ENCODE data around the gene PPIL3. TPM values are rescaled to one million over a fixed set of nuclear protein-coding genes. Genes with fewer than 3 reads are reported as not detected.
A peak's percentile ranks its signal among the peaks of the same experiment; 100 is the strongest.
"Not testable (repeated sequence)": the region's sequence is repeated elsewhere in the genome, so short reads cannot be mapped to it uniquely, and the experiment has no call there.

The PPIL3 gene
- total and polyA plus RNA-seq, 2 donors, result 32.6 to 47.1 TPM

DNA sequence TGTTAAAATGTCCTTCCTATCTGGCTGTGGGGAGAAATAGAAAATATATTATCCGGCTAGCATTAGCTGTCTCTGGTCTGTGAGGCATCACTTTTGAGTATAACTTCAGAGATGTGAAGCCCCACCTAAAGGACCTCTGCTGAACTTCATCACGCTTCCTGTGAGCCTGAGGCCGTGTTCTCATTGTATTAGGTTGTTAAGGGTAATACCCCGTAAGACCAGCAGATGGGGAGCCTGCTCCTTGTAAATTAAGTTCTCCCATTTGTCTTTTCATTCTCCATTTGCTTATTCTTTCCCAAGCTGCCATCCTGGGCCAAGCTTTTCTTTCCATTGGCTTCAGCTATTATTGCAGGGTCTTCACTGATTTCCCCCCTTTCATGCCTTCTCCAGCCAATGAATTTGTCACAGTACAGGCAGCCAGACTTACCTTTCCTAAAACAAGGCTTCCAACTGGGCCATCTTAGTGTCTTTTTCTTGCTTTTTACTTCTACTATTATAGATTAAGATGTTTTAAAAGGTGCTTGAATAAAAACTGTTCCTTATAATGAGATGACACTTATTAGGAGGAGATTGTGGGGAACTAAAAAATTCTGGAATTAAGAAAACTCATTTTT lies 12.7 kb upstream of the PPIL3 start:
- H3K27me3 ChIP-seq (ENCODE audit: control insufficient read depth in 2 of 2, insufficient read depth in 1 of 2, low read length in 1 of 2), result no peaks in the 10 kb centered on the region
- peak; percentile 64 to 93 (median 81) for DNase-seq (ENCODE audit: low read depth in 6 of 9, low spot score in 9 of 9)
- no peak overlapping the region for H3K4me3 ChIP-seq (ENCODE audit: low read length in 2 of 2)
- WGBS, result 6% methylated on average over 4 of the region's 4 CpGs
- peak overlapping the region in 1 of 2 donors; percentile 48 for H3K27ac ChIP-seq (ENCODE audit: low read depth in 1 of 2, low read length in 1 of 2)
- no peaks in the 10 kb centered on the region for H3K9me3 ChIP-seq (ENCODE audit: control insufficient read depth in 2 of 2, insufficient read depth in 1 of 2, low read length in 1 of 2)
- H3K36me3 ChIP-seq (ENCODE audit: control insufficient read depth in 2 of 2, insufficient read depth in 2 of 2, low read length in 1 of 2), result peaks cover 17 to 78% of the 10 kb centered on the region in 2 donors
- no peaks in the 10 kb centered on the region for H3K4me1 ChIP-seq (ENCODE audit: control insufficient read depth in 2 of 2, insufficient read depth in 2 of 2, low read length in 2 of 2)

DNA sequence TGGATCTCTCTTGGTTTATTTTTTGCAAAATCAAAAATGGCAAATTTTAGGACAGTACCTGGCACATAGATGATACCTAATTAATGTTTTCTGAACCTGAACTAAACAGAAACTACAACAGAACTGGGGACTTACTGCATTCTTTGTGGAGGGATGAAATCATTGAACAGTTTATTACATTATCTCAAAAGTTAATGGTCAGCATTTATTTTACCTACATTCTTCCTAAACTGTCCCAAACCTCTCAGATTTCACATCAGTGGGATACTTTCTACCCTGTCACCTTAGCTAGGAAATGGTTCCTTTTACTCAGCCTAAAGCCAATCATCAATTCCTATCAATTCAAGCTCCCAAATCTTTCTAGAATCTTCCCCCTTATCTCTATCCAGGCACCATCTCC lies 10.6 kb upstream of the PPIL3 start:
- Histone ChIP-seq H3K36me3 (ENCODE audit: control insufficient read depth in 2 of 2, insufficient read depth in 2 of 2, low read length in 1 of 2) (peaks cover 23 to 80% of the 10 kb centered on the region in 2 donors), H3K4me1 (ENCODE audit: control insufficient read depth in 2 of 2, insufficient read depth in 2 of 2, low read length in 2 of 2) (no peaks in the 10 kb centered on the region), H3K27me3 (ENCODE audit: control insufficient read depth in 2 of 2, insufficient read depth in 1 of 2, low read length in 1 of 2) (no peaks in the 10 kb centered on the region), H3K9me3 (ENCODE audit: control insufficient read depth in 2 of 2, insufficient read depth in 1 of 2, low read length in 1 of 2) (no peaks in the 10 kb centered on the region), H3K4me3 (ENCODE audit: low read length in 2 of 2) (no peak overlapping the region), H3K27ac (ENCODE audit: low read depth in 1 of 2, low read length in 1 of 2) (no peak overlapping the region)
- no peak for DNase-seq (ENCODE audit: low read depth in 6 of 9, low spot score in 9 of 9)

DNA sequence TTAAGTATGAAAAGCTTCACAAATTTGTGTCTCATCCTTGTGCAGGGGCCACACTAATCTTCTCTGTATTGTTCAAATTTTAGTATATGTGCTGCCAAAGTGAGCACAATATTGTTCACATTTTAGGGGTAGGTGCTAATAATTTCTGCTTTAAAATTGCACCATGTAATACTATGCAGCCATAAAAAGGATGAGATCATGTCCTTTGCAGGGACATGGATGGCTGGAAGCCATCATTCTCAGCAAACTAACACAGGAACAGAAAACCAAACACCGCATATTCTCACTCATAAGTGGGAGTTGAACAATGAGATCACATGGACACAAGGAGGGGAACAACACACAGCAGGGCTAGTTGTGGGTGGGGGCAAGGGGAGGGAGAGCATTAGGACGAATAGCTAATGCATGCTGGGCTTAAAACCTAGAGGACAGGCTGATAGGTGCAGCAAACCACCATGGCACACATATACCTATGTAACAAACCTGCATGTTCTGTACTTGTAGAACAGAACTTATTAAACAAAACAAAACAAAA lies 7.1 kb downstream of the PPIL3 start:
- 94% methylated on average over 2 of the region's 2 CpGs for WGBS

DNA sequence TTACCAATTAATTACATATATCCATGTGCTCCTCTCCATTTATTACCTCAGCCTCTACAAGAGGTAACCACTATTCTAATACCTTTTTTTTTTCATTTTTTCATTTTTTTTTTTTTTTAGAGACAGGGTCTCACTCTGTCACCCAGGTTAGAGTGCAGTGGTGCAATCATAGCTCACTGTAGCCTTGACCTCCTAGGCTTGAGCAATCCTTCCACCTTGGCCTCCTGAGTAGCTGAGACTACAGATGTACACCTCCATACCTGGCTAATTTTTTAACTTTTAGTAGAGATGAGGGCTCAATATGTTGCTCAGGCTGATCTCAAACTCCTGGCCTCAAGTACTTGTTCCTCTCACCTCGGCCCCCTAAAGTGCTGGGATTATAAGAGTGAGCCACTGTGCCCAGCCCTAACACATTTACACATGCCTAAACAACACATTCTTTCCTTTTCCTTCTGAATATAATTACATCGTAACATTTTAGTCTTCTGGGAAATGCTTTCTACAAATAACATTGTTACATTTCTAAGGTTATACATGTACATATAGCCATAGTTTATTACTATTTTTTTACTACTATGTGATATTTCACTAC lies 10.5 kb downstream of the PPIL3 start:
- DNase-seq (ENCODE audit: low read depth in 6 of 9, low spot score in 9 of 9), result no peak
- no peak overlapping the region for H3K4me3 ChIP-seq (ENCODE audit: low read length in 2 of 2)
- WGBS, result 97% methylated on average over 2 of the region's 2 CpGs
- H3K4me1 ChIP-seq (ENCODE audit: control insufficient read depth in 2 of 2, insufficient read depth in 2 of 2, low read length in 2 of 2), result no peaks in the 10 kb centered on the region
- H3K27me3 ChIP-seq (ENCODE audit: control insufficient read depth in 2 of 2, insufficient read depth in 1 of 2, low read length in 1 of 2), result no peaks in the 10 kb centered on the region
- H3K36me3 ChIP-seq (ENCODE audit: control insufficient read depth in 2 of 2, insufficient read depth in 2 of 2, low read length in 1 of 2), result peaks cover 28 to 76% of the 10 kb centered on the region in 2 donors
- no peak overlapping the region for H3K27ac ChIP-seq (ENCODE audit: low read depth in 1 of 2, low read length in 1 of 2)
- no peaks in the 10 kb centered on the region for H3K9me3 ChIP-seq (ENCODE audit: control insufficient read depth in 2 of 2, insufficient read depth in 1 of 2, low read length in 1 of 2)

More for the DNA sequence above, 7.1 kb downstream of the PPIL3 start:
- not testable (repeated sequence) for H3K4me3 ChIP-seq (ENCODE audit: low read length in 2 of 2); H3K4me1 ChIP-seq (ENCODE audit: control insufficient read depth in 2 of 2, insufficient read depth in 2 of 2, low read length in 2 of 2); DNase-seq (ENCODE audit: low read depth in 6 of 9, low spot score in 9 of 9); H3K9me3 ChIP-seq (ENCODE audit: control insufficient read depth in 2 of 2, insufficient read depth in 1 of 2, low read length in 1 of 2); H3K27me3 ChIP-seq (ENCODE audit: control insufficient read depth in 2 of 2, insufficient read depth in 1 of 2, low read length in 1 of 2); H3K27ac ChIP-seq (ENCODE audit: low read depth in 1 of 2, low read length in 1 of 2)
- peaks cover 23 to 75% of the 10 kb centered on the region in 2 donors for H3K36me3 ChIP-seq (ENCODE audit: control insufficient read depth in 2 of 2, insufficient read depth in 2 of 2, low read length in 1 of 2)

DNA sequence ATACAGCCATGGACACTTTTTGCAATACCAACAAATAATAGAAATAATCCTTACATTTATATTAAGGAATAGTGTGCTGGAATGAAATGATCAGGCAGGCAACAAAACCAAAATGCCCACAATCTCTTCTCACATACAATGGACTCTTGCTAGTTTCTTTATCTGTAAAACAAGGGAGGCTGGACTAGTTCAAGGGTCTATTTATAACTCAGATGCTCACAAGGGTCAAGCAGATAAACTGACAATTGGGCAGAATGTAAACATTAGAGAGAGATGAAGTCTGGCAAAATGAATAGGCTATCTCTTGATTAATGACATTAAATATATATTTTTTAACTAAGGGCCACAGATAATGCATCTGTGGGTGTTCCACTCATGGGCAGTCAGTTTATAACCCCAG lies 11.4 kb downstream of the PPIL3 start:
- Histone ChIP-seq H3K36me3 (ENCODE audit: control insufficient read depth in 2 of 2, insufficient read depth in 2 of 2, low read length in 1 of 2) (peaks cover 22 to 67% of the 10 kb centered on the region in 2 donors), H3K9me3 (ENCODE audit: control insufficient read depth in 2 of 2, insufficient read depth in 1 of 2, low read length in 1 of 2) (no peaks in the 10 kb centered on the region), H3K4me3 (ENCODE audit: low read length in 2 of 2) (no peak overlapping the region), H3K4me1 (ENCODE audit: control insufficient read depth in 2 of 2, insufficient read depth in 2 of 2, low read length in 2 of 2) (no peaks in the 10 kb centered on the region), H3K27me3 (ENCODE audit: control insufficient read depth in 2 of 2, insufficient read depth in 1 of 2, low read length in 1 of 2) (no peaks in the 10 kb centered on the region), H3K27ac (ENCODE audit: low read depth in 1 of 2, low read length in 1 of 2) (no peak overlapping the region)
- DNase-seq (ENCODE audit: low read depth in 6 of 9, low spot score in 9 of 9), result no peak

DNA sequence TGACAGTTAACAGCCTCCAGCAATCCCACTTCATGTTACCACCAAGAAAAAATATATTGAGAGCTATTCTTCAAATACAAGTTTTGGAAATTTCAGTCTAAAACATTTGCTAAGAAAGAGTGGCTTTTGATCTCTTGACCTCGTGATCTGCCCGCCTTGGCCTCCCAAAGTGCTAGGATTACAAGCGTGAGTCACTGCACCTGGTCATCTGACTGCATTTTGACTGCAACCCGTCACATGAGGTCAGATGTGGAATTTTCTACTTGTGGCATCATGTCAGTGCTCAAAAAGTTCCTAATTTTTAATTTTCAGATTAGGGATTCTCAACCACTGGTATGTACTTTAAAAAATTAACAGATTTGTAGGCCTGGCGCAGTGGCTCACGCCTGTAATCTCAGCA lies 15.3 kb downstream of the PPIL3 start:
- DNase-seq (ENCODE audit: low read depth in 6 of 9, low spot score in 9 of 9), result no peak
- 98% methylated on average over 6 of the region's 6 CpGs for WGBS
- Histone ChIP-seq H3K27ac (ENCODE audit: low read depth in 1 of 2, low read length in 1 of 2) (no peak overlapping the region), H3K27me3 (ENCODE audit: control insufficient read depth in 2 of 2, insufficient read depth in 1 of 2, low read length in 1 of 2) (no peaks in the 10 kb centered on the region), H3K4me1 (ENCODE audit: control insufficient read depth in 2 of 2, insufficient read depth in 2 of 2, low read length in 2 of 2) (no peaks in the 10 kb centered on the region), H3K9me3 (ENCODE audit: control insufficient read depth in 2 of 2, insufficient read depth in 1 of 2, low read length in 1 of 2) (no peaks in the 10 kb centered on the region), H3K36me3 (ENCODE audit: control insufficient read depth in 2 of 2, insufficient read depth in 2 of 2, low read length in 1 of 2) (peaks cover 22 to 46% of the 10 kb centered on the region in 2 donors), H3K4me3 (ENCODE audit: low read length in 2 of 2) (no peak overlapping the region)

DNA sequence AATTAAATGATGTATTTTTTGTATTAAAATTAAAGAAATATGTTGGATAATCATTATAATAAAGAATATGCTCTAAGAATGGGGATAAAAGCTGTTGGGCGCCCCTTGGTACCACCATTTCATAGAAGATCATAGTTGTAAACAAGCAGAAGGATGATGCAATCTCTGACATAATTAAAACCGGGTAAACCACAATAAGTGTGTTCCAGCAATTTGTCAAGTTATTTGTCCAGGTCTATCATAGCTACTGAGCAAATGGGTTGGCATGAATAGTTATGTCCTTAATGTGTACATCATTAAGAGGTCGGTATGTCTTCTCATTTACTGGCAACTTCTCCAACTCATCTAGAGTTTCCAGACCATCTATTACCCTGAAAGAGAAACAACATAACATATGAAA lies 17.7 kb downstream of the PPIL3 start:
- H3K36me3 ChIP-seq (ENCODE audit: control insufficient read depth in 2 of 2, insufficient read depth in 2 of 2, low read length in 1 of 2), result peaks cover 17 to 26% of the 10 kb centered on the region in 2 donors
- 95% methylated on average over 3 of the region's 3 CpGs for WGBS

DNA sequence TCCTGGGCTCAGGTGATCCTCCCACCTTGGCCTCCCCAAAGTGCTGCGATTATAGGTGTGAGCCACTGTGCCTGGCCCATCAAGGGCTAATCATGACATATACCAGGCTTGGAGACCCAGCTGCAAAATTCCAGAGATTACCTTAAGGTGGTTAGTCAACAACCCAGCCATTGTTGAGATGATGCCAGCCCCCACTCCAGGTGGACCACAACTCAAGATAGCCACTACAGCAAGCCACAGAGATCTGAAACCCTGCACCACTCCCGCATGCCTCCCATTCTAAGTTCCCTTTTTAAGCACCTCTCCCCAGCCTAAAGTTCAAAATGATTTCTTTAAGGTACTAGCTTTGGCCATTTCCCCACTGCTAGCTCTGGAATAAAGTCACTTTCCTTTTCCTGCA lies 19.9 kb downstream of the PPIL3 start:
- over 99% methylated on average over 2 of the region's 2 CpGs for WGBS
- no peak for DNase-seq (ENCODE audit: low read depth in 6 of 9, low spot score in 9 of 9)
- H3K4me3 ChIP-seq (ENCODE audit: low read length in 2 of 2), result no peak overlapping the region
- peaks cover 0 to 7% of the 10 kb centered on the region in 2 donors for H3K4me1 ChIP-seq (ENCODE audit: control insufficient read depth in 2 of 2, insufficient read depth in 2 of 2, low read length in 2 of 2)
- no peak overlapping the region for H3K27ac ChIP-seq (ENCODE audit: low read depth in 1 of 2, low read length in 1 of 2)
- H3K27me3 ChIP-seq (ENCODE audit: control insufficient read depth in 2 of 2, insufficient read depth in 1 of 2, low read length in 1 of 2), result no peaks in the 10 kb centered on the region
- peaks cover 10 to 13% of the 10 kb centered on the region in 2 donors for H3K36me3 ChIP-seq (ENCODE audit: control insufficient read depth in 2 of 2, insufficient read depth in 2 of 2, low read length in 1 of 2)
- H3K9me3 ChIP-seq (ENCODE audit: control insufficient read depth in 2 of 2, insufficient read depth in 1 of 2, low read length in 1 of 2), result no peaks in the 10 kb centered on the region

More for the DNA sequence above, 17.7 kb downstream of the PPIL3 start:
- Histone ChIP-seq H3K27me3 (ENCODE audit: control insufficient read depth in 2 of 2, insufficient read depth in 1 of 2, low read length in 1 of 2) (no peaks in the 10 kb centered on the region), H3K4me1 (ENCODE audit: control insufficient read depth in 2 of 2, insufficient read depth in 2 of 2, low read length in 2 of 2) (no peaks in the 10 kb centered on the region), H3K9me3 (ENCODE audit: control insufficient read depth in 2 of 2, insufficient read depth in 1 of 2, low read length in 1 of 2) (no peaks in the 10 kb centered on the region), H3K4me3 (ENCODE audit: low read length in 2 of 2) (no peak overlapping the region), H3K27ac (ENCODE audit: low read depth in 1 of 2, low read length in 1 of 2) (no peak overlapping the region)
- DNase-seq (ENCODE audit: low read depth in 6 of 9, low spot score in 9 of 9), result no peak

DNA sequence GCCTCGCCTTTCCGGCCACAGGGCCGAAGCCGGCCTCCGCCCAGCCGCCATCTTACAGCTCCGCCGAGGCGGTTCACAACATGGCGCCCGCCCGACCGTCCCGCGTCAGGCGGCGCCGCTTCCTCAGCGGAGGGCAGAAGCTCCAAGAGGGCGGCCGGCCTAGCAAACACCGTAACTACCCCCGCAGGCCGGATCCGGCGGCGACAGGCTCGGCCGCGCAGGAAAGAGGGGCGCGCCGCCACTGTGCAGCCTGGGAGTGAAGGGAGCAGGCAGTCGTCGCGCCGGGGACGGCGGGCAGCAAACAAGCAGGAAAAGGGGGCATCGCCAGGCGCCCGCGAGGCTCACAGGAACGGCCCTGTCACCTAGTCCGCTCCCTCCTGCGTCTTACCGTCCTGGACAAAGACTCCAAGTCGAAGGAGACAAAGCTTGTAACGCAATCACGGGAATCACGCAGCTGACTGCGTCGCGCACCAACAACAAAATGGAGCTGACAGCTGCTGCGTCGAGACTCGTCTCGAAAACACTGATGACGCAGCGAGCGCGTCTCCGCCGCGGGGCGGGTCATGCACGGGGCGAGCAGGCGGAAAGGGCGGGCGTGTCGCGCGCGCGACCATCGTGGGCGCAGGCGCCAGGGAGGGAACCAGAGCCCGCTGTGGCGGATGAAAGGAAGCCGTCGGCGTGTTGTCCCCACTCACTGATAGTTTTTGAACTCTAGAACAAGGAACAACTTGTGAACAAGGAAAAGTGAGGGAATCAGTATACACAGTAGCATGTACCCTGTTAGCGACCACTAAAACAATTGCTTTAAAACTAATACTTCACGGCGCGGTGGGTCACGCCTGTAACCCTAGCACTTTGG lies 24.5 kb downstream of the PPIL3 start, which contains the start of gene CLK1:
TSS of gene CLK1 (minus strand) at position 483 of the 859 bp plus-strand sequence. CDS start 2,796 bp downstream, outside the sequence.
- no peaks in the 10 kb centered on the region for H3K9me3 ChIP-seq (ENCODE audit: control insufficient read depth in 2 of 2, insufficient read depth in 1 of 2, low read length in 1 of 2)
- H3K27me3 ChIP-seq (ENCODE audit: control insufficient read depth in 2 of 2, insufficient read depth in 1 of 2, low read length in 1 of 2), result no peaks in the 10 kb centered on the region
- 4% methylated on average over 89 of the region's 89 CpGs for WGBS
- H3K36me3 ChIP-seq (ENCODE audit: control insufficient read depth in 2 of 2, insufficient read depth in 2 of 2, low read length in 1 of 2), result peaks cover 3 to 25% of the 10 kb centered on the region in 2 donors
- peak; percentile 92 to 99 (median 95) for DNase-seq (ENCODE audit: low read depth in 6 of 9, low spot score in 9 of 9)
- H3K4me3 ChIP-seq (ENCODE audit: low read length in 2 of 2), result peak within 1 kb of the TSS; percentile 81 to 97
- H3K4me1 ChIP-seq (ENCODE audit: control insufficient read depth in 2 of 2, insufficient read depth in 2 of 2, low read length in 2 of 2), result peaks cover 0 to 21% of the 10 kb centered on the region in 2 donors
- peak within 1 kb of the TSS; percentile 99 to 100 for H3K27ac ChIP-seq (ENCODE audit: low read depth in 1 of 2, low read length in 1 of 2)

Data from thymus (tissue), 11 donors.